Left ventricle myocardium superior (tissue), 1 donor: Measurements from ENCODE around the gene DZIP1. TPM values are rescaled to one million over a fixed set of nuclear protein-coding genes. Genes with fewer than 3 reads are reported as not detected.

ENCODE experiments used
- total RNA-seq: library from RNA; stranded (reverse); fragmentation: NEBNext Ultra II Directional; extraction: Animal tissue kit (Norgen Biotek cat#: 25700); gene quantifications from one replicate; pipeline ENCODE4 v1.2.1, GENCODE V29; 2021
- donor health status: DM: no; HTN: yes; CAD: no; lungs with severe emphysema.

Gene DZIP1
- total RNA-seq, 1 donor from 2014 or later, result 4.0 TPM

Other genes with a start within 250 kb of the DZIP1 start
- not detected for gene CLDN10, start 92.0 kb downstream of the DZIP1 start, total RNA-seq
- gene DNAJC3, start 32.4 kb upstream of the DZIP1 start, total RNA-seq, result 31.7 TPM